HPDE6-E6E7 (cell line): Measurements from ENCODE around the gene NPAT.
"Not testable (repeated sequence)": the region's sequence is repeated elsewhere in the genome, so short reads cannot be mapped to it uniquely, and the experiment has no call there.

Experiments
- DNase-seq: peaks from one replicate; pipeline ENCODE4 v3.0.0; 2011; ENCODE audit warnings: missing footprints; ENCODE audit errors: extremely low spot score

Gene NPAT

GRCh38 chr11:108148556-108148955 is 73.9 kb downstream of the NPAT start:
- DNase-seq, result no peak

GRCh38 chr11:108147150-108147549 is 75.3 kb downstream of the NPAT start:
- no peak for DNase-seq

- DNase-seq, result no peak
Observed at GRCh38 chr11:108144615-108145014, 77.8 kb downstream of the NPAT start.

DNA sequence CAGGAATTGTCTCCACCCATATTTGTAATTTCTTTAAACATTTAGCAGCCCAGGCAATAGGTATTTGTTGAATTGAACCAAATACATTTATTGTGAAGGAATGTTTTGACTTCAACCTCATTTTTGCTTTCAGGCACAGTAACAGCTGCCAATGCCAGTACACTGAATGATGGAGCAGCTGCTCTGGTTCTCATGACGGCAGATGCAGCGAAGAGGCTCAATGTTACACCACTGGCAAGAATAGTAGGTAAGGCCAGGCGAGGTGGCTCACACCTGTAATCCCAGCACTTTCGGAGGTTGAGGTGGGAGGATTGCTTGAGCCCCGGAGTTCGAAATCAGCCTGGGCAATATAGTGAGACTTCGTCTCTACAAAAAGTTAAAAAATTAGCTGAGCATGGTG is 80.1 kb downstream of the NPAT start:
- DNase-seq, result no peak

DNA sequence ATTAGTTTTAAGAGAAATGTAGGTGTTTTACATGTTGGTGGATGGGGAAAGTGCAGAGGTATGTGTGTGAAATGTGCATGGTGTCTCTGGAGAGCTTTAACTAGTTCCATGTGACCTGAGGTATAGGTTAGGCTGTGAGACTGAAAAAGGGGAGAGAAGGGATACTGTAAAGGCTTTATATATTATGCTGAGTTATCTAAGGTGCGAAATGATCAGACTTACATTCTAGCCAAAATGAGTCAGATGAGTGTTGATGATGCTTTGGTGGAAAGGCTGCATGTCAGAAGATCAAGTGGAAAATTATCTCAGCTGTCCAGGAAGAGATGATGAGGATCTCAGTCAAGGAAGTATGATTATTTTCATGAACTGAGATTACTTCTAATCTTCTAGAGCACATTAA is 85.2 kb downstream of the NPAT start:
- no peak for DNase-seq

GRCh38 chr11:108135845-108136544 is 86.4 kb downstream of the NPAT start:
- no peak for DNase-seq

- not testable (repeated sequence) for DNase-seq
Observed at GRCh38 chr11:108132993-108133538, 89.4 kb downstream of the NPAT start.

GRCh38 chr11:108131993-108132392 is 90.4 kb downstream of the NPAT start:
- DNase-seq, result no peak

DNA sequence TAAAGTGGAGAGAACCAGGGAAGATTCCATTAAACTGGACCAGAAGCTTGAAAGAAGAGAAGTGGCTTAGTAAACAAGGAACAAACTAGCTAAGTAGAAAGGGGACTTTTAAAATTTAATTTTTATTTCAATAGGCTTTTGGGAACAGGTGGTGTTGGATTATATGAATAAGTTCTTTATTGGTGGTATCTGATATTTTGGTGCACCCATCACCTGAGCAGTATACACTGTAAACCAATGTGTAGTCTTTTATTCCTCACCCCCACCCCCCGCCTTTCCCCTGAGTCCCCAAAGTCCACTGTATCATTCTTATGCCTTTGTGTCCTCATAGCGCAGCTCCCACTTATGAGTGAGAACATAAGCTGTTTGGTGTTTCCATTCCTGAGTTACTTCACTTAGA is 93.7 kb downstream of the NPAT start:
- no peak for DNase-seq

DNA sequence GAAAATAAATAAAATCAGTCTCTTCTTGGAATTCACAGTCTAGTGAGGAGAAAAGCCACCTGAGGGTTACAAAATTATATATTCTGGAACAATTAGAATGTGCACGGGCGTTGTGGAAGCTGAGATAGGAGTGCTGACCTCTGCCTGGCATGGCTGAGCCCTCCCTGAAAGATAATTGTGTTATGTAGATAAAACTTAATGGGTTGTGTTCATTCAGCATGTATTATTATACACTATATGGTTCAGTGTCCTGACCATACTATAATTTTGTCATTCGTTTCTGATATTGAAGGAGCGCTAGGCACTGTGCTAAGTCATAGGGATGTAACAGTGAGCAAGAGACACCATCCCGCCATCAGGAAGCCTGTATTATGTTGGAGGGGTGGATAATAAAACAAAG is 97.3 kb downstream of the NPAT start:
- DNase-seq, result no peak

DNA sequence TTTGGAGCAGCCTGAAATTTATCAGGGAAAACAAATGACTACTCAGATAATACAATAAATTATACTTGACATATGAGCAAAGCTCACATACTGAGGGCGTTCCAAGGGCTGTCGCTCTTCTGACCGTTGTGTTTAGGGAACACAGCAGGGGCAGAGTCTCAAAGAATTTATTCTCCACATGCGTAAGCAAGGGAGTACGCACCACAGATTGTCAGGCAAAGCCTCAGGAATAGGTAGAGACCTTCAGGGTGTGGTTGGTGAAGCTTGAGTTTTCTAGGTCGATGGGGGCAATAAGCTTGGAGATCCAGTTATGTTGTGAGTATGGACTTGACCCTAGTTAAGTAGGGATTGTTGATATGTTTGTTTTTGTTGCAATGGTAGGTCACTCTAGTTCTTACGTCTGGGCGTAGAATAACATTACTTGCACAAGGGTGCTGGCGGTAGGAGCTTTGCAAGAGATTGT is 100.2 kb downstream of the NPAT start:
- no peak for DNase-seq

- DNase-seq, result peak; percentile 85
Observed at GRCh38 chr11:108121274-108122155, 100.9 kb downstream of the NPAT start, which contains the start of gene ACAT1. Gene ACAT1, plus strand, starts transcription at chr11:108121567. Its CDS starts 40 bp downstream, at chr11:108121607.

DNA sequence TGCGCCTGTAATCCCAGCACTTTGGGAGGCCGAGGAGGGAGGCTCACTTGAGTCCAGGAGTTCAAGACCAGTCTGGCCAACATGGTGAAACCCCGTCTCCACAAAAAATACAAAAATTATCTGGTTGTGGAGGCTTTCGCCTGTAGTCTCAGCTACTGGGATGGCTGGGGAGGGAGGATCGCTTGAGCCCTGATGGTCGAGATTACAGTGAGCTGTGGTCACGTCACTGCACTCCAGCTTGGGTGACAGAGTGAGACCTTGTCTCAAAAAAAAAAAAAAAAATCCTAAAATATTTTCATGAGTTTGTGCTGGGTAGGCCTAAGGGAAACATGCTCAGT is 101.5 kb downstream of the NPAT start:
- DNase-seq, result not testable (repeated sequence)

DNA sequence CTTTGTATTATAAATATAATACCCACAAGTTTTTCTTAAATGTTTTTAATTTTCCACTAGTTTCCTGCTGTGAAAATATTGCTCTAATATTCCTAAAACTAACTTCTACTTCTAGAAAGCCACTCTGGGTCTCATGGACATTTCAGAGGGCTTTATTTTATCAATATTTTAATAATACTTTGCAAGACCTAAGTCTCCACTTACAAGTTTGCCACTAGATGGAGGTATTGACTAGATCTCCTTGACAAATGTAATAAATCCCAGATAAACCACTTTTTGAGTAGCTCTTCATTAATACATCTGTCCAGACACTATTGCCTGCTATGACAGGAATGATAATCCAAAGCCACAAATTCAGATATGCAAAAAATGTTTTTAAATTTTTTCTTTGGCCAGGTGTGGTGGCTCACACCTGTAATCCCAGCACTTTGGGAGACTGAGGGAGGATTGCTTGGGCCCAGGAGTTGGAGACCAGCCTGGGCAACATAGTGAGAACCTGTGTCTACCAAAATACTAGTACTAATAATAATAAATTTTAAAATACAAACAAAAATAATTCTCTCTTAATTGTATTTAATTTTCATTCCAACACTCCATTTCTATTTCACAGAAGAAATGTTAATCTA is 104.6 kb downstream of the NPAT start:
- DNase-seq, result no peak

DNA sequence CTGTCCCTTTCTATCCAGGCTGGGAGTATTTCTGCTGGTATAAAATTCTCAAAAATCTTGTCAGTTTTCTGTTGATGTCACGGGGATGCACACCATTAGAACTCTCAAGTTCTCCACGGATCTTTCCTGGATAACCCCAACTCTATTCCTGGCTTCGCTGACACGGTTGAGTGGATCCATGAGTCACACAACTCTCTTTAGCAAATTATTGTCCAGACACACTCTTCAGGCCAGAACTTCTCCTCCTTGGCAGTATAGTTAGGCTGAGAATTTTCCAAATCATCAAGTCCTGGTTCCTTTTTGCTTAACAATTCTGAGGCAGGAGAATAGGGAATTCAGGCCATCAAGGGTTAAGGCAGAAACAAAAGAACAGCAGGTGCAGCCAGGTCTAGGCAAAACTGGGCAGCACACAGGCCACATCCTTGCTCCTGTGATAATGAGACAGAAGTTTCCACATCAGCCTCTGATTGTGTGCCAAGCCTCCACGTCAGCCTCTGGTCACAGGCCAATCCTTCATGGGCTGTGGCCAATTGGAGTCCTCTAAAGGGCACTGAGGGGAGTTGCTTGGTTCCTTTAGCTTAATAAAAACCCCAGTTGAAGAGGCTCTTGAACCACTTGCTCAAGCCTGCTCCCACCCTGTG is 106.8 kb downstream of the NPAT start:
- DNase-seq, result peak; percentile 25

- no peak for DNase-seq
Observed at GRCh38 chr11:108112057-108112456, 110.4 kb downstream of the NPAT start.

DNA sequence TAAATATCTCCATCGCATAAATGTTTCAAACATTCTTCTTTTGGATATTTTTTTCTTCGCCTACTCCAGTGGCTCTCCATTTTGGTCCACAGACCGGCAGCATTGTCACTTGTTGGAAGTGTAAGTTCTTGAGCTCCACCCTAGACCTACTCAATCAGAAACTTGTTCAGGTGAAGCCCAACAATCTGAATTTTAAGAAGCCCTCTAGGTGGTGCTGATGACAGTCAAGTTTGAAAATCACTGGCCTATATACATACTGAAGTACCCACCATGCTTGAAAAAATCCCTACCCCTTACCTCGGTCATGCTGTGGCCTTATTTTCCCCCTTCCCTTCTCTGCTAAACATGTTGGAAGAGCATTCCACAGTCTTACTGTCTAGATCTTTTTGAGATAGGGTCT is 111.3 kb downstream of the NPAT start:
- no peak for DNase-seq
